ENCODE data around the gene HLA-DRB1.
A peak's percentile ranks its signal among the peaks of the same experiment; 100 is the strongest.

The HLA-DRB1 gene

DNA sequence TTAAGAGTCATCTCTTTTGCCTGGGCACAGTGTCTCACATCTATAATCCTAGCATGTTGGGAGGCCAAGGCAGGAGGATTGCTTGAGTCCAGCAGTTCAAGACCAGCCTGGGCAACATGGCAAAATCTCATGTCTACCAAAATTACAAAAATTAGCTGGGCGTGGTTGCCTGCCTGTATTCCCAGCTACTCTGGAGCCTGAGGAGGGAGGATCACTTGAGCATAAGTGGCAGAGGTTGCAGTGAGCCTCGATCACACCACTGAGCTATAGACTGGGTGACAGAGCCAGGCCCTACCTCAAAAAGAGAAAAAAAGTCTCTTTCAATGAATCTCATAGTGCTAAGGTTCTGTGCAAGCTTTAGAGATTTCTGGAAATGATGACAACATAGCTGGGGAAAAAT lies 1.5 kb downstream of the HLA-DRB1 start:
- Histone ChIP-seq H3K9me2 (replicated peaks; ENCODE audit: insufficient read depth, low read length) (no peaks in the 10 kb centered on the region), H3K9ac (ENCODE audit: low read length) (peak overlapping the region; percentile 57), H3K9me3 (ENCODE audit: insufficient read depth, low read length) (no peaks in the 10 kb centered on the region), H3K4me2 (ENCODE audit: low read depth, low read length, poor library complexity, severe bottlenecking) (peak overlapping the region; percentile 90), H3F3A (ENCODE audit: insufficient read depth) (no peaks in the 10 kb centered on the region), H3K79me2 (ENCODE audit: insufficient read depth, low read length) (peaks cover 28% of the 10 kb centered on the region), H2AFZ (ENCODE audit: low read depth, low read length, severe bottlenecking) (no peak overlapping the region), H3K4me3 (ENCODE audit: insufficient read depth, low read length, poor library complexity, severe bottlenecking) (peak overlapping the region; percentile 60), H3K36me3 (ENCODE audit: low read length) (no peaks in the 10 kb centered on the region), H4K20me1 (ENCODE audit: low read depth, low read length) (no peaks in the 10 kb centered on the region), H3K27me3 (ENCODE audit: low read length) (no peaks in the 10 kb centered on the region), H3K27ac (ENCODE audit: low read depth, low read length) (no peak overlapping the region)
- TF ChIP-seq EZH2phosphoT487 (conservative IDR thresholded peaks at IDR 0.05; ENCODE audit: low read length), result no peak
- TF ChIP-seq, protein P1, sequence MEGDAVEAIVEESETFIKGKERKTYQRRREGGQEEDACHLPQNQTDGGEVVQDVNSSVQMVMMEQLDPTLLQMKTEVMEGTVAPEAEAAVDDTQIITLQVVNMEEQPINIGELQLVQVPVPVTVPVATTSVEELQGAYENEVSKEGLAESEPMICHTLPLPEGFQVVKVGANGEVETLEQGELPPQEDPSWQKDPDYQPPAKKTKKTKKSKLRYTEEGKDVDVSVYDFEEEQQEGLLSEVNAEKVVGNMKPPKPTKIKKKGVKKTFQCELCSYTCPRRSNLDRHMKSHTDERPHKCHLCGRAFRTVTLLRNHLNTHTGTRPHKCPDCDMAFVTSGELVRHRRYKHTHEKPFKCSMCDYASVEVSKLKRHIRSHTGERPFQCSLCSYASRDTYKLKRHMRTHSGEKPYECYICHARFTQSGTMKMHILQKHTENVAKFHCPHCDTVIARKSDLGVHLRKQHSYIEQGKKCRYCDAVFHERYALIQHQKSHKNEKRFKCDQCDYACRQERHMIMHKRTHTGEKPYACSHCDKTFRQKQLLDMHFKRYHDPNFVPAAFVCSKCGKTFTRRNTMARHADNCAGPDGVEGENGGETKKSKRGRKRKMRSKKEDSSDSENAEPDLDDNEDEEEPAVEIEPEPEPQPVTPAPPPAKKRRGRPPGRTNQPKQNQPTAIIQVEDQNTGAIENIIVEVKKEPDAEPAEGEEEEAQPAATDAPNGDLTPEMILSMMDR (IDR thresholded peaks at IDR 0.05; ENCODE audit: insufficient read depth, low read length, poor library complexity, severe bottlenecking), result no peak

DNA sequence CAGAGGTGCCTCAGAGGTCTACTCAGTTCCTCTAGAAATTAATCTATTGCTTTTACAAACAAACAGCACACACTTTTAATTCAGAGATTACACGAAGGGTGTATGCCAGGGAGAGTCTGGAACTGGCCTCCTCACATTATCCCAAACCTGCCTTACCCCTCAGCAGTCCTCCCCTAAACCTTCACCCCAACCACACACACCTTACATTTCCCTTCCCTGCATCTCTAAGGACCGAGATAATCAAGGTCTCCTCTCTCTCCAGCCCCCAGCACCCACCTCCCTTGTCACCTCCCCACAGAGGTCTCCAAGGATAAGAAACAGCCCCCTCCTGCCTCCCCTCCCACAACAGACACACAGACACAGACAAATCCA lies 6.1 kb downstream of the HLA-DRB1 start:
- H3K27me3 ChIP-seq (ENCODE audit: low read length), result no peaks in the 10 kb centered on the region
- H3K4me2 ChIP-seq (ENCODE audit: low read depth, low read length, poor library complexity, severe bottlenecking), result no peak overlapping the region
- no peaks in the 10 kb centered on the region for H3F3A ChIP-seq (ENCODE audit: insufficient read depth)
- peaks cover 17% of the 10 kb centered on the region for H3K79me2 ChIP-seq (ENCODE audit: insufficient read depth, low read length)
- H3K27ac ChIP-seq (ENCODE audit: low read depth, low read length), result no peak overlapping the region
- H2AFZ ChIP-seq (ENCODE audit: low read depth, low read length, severe bottlenecking), result no peak overlapping the region
- H3K36me3 ChIP-seq (ENCODE audit: low read length), result no peaks in the 10 kb centered on the region
- TF ChIP-seq EZH2phosphoT487 (conservative IDR thresholded peaks at IDR 0.05; ENCODE audit: low read length), result no peak
- TF ChIP-seq, protein P1 (IDR thresholded peaks at IDR 0.05; ENCODE audit: insufficient read depth, low read length, poor library complexity, severe bottlenecking), result no peak
- no peak overlapping the region for H3K9ac ChIP-seq (ENCODE audit: low read length)
- no peaks in the 10 kb centered on the region for H3K9me2 ChIP-seq (replicated peaks; ENCODE audit: insufficient read depth, low read length)
- no peak overlapping the region for H3K4me3 ChIP-seq (ENCODE audit: insufficient read depth, low read length, poor library complexity, severe bottlenecking)
- H3K9me3 ChIP-seq (ENCODE audit: insufficient read depth, low read length), result no peaks in the 10 kb centered on the region
- H4K20me1 ChIP-seq (ENCODE audit: low read depth, low read length), result no peaks in the 10 kb centered on the region

DNA sequence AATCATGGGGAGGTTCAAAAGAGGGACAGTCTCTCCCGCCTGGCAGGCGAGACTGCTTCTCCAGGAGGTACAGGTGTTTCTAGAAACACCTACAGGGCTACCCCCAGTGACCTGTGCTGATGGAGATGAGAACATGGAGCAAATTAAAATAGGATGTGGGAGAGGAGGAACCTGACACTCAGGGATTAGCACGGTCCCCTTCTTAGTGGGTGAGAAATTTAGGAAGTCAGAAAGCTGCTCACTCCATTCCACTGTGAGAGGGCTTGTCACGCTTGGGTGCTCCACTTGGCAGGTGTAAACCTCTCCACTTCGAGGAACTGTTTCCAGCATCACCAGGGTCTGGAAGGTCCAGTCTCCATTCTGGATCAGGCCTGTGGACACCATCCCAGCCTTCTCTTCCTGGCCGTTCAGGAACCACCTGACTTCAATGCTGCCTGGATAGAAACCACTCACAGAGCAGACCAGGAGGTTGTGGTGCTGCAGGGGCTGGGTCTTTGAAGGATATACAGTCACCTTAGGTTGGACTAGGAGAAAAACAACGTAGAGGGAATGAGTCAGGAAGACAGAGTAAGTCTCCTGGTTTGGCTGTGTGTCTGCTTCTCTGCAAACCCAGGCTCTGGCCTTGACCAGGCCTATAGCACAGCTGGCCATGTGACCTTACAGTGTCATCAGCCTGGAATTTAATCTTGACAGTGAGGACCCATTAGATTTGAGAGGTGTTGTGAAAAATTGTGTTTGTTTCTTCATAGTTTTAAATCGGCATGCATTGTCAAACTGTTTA lies 8.1 kb downstream of the HLA-DRB1 start:
- Histone ChIP-seq H3K9me2 (replicated peaks; ENCODE audit: insufficient read depth, low read length) (no peaks in the 10 kb centered on the region), H3K4me3 (ENCODE audit: insufficient read depth, low read length, poor library complexity, severe bottlenecking) (no peak overlapping the region), H3K27ac (ENCODE audit: low read depth, low read length) (no peak overlapping the region), H3K79me2 (ENCODE audit: insufficient read depth, low read length) (peaks cover 1% of the 10 kb centered on the region; the same call in 1 of the 2 replicates), H3K9me3 (ENCODE audit: insufficient read depth, low read length) (no peaks in the 10 kb centered on the region), H2AFZ (ENCODE audit: low read depth, low read length, severe bottlenecking) (no peak overlapping the region), H3K36me3 (ENCODE audit: low read length) (peaks cover 7% of the 10 kb centered on the region; the same call in 1 of the 2 replicates), H3K9ac (ENCODE audit: low read length) (no peak overlapping the region), H4K20me1 (ENCODE audit: low read depth, low read length) (no peaks in the 10 kb centered on the region), H3K27me3 (ENCODE audit: low read length) (no peaks in the 10 kb centered on the region), H3F3A (ENCODE audit: insufficient read depth) (no peaks in the 10 kb centered on the region), H3K4me2 (ENCODE audit: low read depth, low read length, poor library complexity, severe bottlenecking) (no peak overlapping the region)
- TF ChIP-seq EZH2phosphoT487 (conservative IDR thresholded peaks at IDR 0.05; ENCODE audit: low read length), result no peak
- TF ChIP-seq, protein P1 (IDR thresholded peaks at IDR 0.05; ENCODE audit: insufficient read depth, low read length, poor library complexity, severe bottlenecking), result no peak
